Hepatocyte (in vitro differentiated cells): ENCODE data around the gene SSU72. TPM values are rescaled to one million over a fixed set of nuclear protein-coding genes. Genes with fewer than 3 reads are reported as not detected.

Experiments used
- DNase-seq: peaks from one replicate; pipeline ENCODE4 v3.0.0-alpha.2; 2016; ENCODE audit warnings: low spot score
- H2AFZ ChIP-seq: fragments of 200-600 bp; sonication (generic); 2 replicates; pipeline ENCODE4 v1.6.0; 2016; ENCODE audit warnings: antibody characterized with exemption, mild to moderate bottlenecking
- H3K27ac ChIP-seq: fragments of 200-600 bp; sonication (generic); 2 replicates; pipeline ENCODE4 v1.5.1; 2016; ENCODE audit warnings: mild to moderate bottlenecking
- H3K27me3 ChIP-seq: fragments of 200-600 bp; sonication (generic); 2 replicates; pipeline ENCODE4 v1.6.1; 2016
- H3K36me3 ChIP-seq: fragments of 200-600 bp; sonication (generic); replicated peaks from 2 replicates; pipeline ENCODE4 v1.5.1; 2016; ENCODE audit warnings: low read depth; ENCODE audit not compliant: insufficient read depth
- H3K4me1 ChIP-seq: fragments of 200-600 bp; sonication (generic); 2 replicates; pipeline ENCODE4 v1.5.1; 2016; ENCODE audit warnings: mild to moderate bottlenecking, moderate library complexity; ENCODE audit not compliant: insufficient read depth
- H3K4me2 ChIP-seq: fragments of 200-600 bp; sonication (generic); 2 replicates; pipeline ENCODE4 v1.6.0; 2016
- H3K4me3 ChIP-seq: fragments of 200-600 bp; sonication (generic); 2 replicates; pipeline ENCODE4 v1.5.1; 2016; ENCODE audit warnings: mild to moderate bottlenecking
- H3K79me2 ChIP-seq: fragments of 200-600 bp; sonication (generic); 2 replicates; pipeline ENCODE4 v1.6.0; 2017; ENCODE audit warnings: mild to moderate bottlenecking
- H3K9me2 ChIP-seq: fragments of 200-600 bp; sonication (generic); replicated peaks from 2 replicates; pipeline ENCODE4 v1.6.0; 2017; ENCODE audit warnings: mild to moderate bottlenecking; ENCODE audit not compliant: insufficient read depth
- H3K9me3 ChIP-seq: fragments of 200-600 bp; sonication (generic); 2 replicates; pipeline ENCODE4 v1.5.1; 2016; ENCODE audit warnings: low read depth, mild to moderate bottlenecking
- H4K20me1 ChIP-seq: fragments of 200-600 bp; sonication (generic); 2 replicates; pipeline ENCODE4 v1.6.0; 2016; ENCODE audit warnings: mild to moderate bottlenecking; ENCODE audit not compliant: insufficient read depth, poor library complexity, severe bottlenecking
- CTCF ChIP-seq: fragments of 200-600 bp; sonication (generic); IDR thresholded peaks from 2 replicates; pipeline ENCODE4 v1.5.1; 2016; ENCODE audit warnings: antibody characterized with exemption, mild to moderate bottlenecking; ENCODE audit not compliant: poor library complexity
- EZH2 ChIP-seq: fragments of 200-600 bp; sonication (generic); IDR thresholded peaks from 2 replicates; pipeline ENCODE4 v1.6.1; 2016; ENCODE audit warnings: antibody characterized with exemption, mild to moderate bottlenecking, borderline replicate concordance
- EZH2phosphoT487 ChIP-seq: fragments of 200-600 bp; sonication (generic); IDR thresholded peaks from one replicate; pipeline ENCODE4 v1.6.1; 2018; ENCODE audit warnings: antibody characterized with exemption, mild to moderate bottlenecking, low read depth, moderate library complexity; ENCODE audit not compliant: unreplicated experiment, severe bottlenecking
- WGBS: methylation state at CpG from one replicate; pipeline ENCODE4 v1.1.6; 2016; ENCODE audit warnings: low lambda C conversion rate; ENCODE audit errors: missing lambda C conversion rate; 5-methylcytosine and 5-hydroxymethylcytosine counted together
- polyA plus RNA-seq: library from polyadenylated mRNA; unstranded; fragments of >200 nt; fragmentation: Nextera tagmentation; extraction: Ambion mirVana; gene quantifications from 2 replicates; pipeline ENCODE4 v1.2.1, GENCODE V29; 2016
- total RNA-seq: library from RNA; depleted of rRNA; stranded (reverse); fragments of >200 nt; gene quantifications from 2 replicates; pipeline ENCODE4 v1.2.3, GENCODE V29; 2014

Gene SSU72
- total and polyA plus RNA-seq, 2 experiments from 2014 or later, result 75.7 to 203 TPM

DNA sequence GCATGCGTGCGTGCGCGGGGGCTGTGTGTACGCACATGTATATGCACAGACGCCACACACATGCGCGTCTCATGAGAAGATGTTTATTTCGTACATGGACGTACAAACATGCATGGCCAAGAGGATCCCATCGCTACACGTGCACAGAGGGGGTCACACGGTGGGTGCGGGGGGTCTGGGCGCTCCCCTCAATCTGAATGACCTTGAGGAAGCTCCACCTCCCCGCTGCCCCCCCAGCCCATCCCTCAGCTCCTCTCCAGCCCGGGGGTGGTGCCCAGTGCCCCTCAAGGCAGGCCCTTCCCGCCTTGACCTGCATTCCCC, 35.7 kb downstream of the SSU72 start:
- H3K9me2 ChIP-seq, result no peaks in the 10 kb centered on the region
- no peak for DNase-seq

GRCh38 chr1:1538334-1538733, 36.3 kb downstream of the SSU72 start:
- no peaks in the 10 kb centered on the region for H3K27me3 ChIP-seq
- WGBS, result 92% methylated on average over 23 of the region's 23 CpGs
- H2AFZ ChIP-seq, result no peak overlapping the region
- no peaks in the 10 kb centered on the region for H3K9me2 ChIP-seq
- H4K20me1 ChIP-seq, result peaks cover 8% of the 10 kb centered on the region
- no peak overlapping the region for H3K4me2 ChIP-seq
- no peaks in the 10 kb centered on the region for H3K9me3 ChIP-seq
- no peaks in the 10 kb centered on the region for H3K36me3 ChIP-seq
- peaks cover 8% of the 10 kb centered on the region for H3K4me1 ChIP-seq
- no peak overlapping the region for H3K4me3 ChIP-seq
- H3K79me2 ChIP-seq, result no peaks in the 10 kb centered on the region
- DNase-seq, result no peak
- TF ChIP-seq EZH2 (no peak), CTCF (no peak), EZH2phosphoT487 (no peak)
- no peak overlapping the region for H3K27ac ChIP-seq

More for the DNA sequence above, 35.7 kb downstream of the SSU72 start:
- H3K27me3 ChIP-seq, result no peaks in the 10 kb centered on the region
- H3K9me3 ChIP-seq, result no peaks in the 10 kb centered on the region
- TF ChIP-seq EZH2 (no peak), EZH2phosphoT487 (no peak), CTCF (no peak)
- peaks cover 8% of the 10 kb centered on the region for H4K20me1 ChIP-seq
- H3K4me2 ChIP-seq, result peak overlapping the region; percentile 88
- H2AFZ ChIP-seq, result no peak overlapping the region
- no peaks in the 10 kb centered on the region for H3K79me2 ChIP-seq
- 91% methylated on average over 17 of the region's 18 CpGs for WGBS
- H3K27ac ChIP-seq, result no peak overlapping the region
- peaks cover 12% of the 10 kb centered on the region for H3K4me1 ChIP-seq
- no peaks in the 10 kb centered on the region for H3K36me3 ChIP-seq
- H3K4me3 ChIP-seq, result no peak overlapping the region

- no peak overlapping the region for H2AFZ ChIP-seq
- no peaks in the 10 kb centered on the region for H3K9me2 ChIP-seq
- H3K79me2 ChIP-seq, result no peaks in the 10 kb centered on the region
- DNase-seq, result no peak
- H3K4me1 ChIP-seq, result peaks cover 4% of the 10 kb centered on the region
- H3K4me3 ChIP-seq, result no peak overlapping the region
- no peaks in the 10 kb centered on the region for H3K9me3 ChIP-seq
- WGBS, result 97% methylated on average over 32 of the region's 32 CpGs
- H3K27me3 ChIP-seq, result no peaks in the 10 kb centered on the region
- no peak overlapping the region for H3K27ac ChIP-seq
- peaks cover 8% of the 10 kb centered on the region for H4K20me1 ChIP-seq
- H3K36me3 ChIP-seq, result no peaks in the 10 kb centered on the region
- no peak overlapping the region for H3K4me2 ChIP-seq
- TF ChIP-seq EZH2phosphoT487 (no peak), EZH2 (no peak), CTCF (no peak)
Observed at GRCh38 chr1:1537626-1538250, 36.9 kb downstream of the SSU72 start.

GRCh38 chr1:1536938-1537546, 37.6 kb downstream of the SSU72 start:
- no peak overlapping the region for H3K4me2 ChIP-seq
- peaks cover 4% of the 10 kb centered on the region for H3K4me1 ChIP-seq
- H4K20me1 ChIP-seq, result peaks cover 8% of the 10 kb centered on the region
- H3K4me3 ChIP-seq, result no peak overlapping the region
- no peaks in the 10 kb centered on the region for H3K79me2 ChIP-seq
- no peak overlapping the region for H3K27ac ChIP-seq
- no peaks in the 10 kb centered on the region for H3K36me3 ChIP-seq
- no peaks in the 10 kb centered on the region for H3K9me3 ChIP-seq
- no peaks in the 10 kb centered on the region for H3K9me2 ChIP-seq
- TF ChIP-seq EZH2, result no peak
- TF ChIP-seq CTCF, result no peak
- TF ChIP-seq EZH2phosphoT487, result no peak
- no peak overlapping the region for H2AFZ ChIP-seq
- DNase-seq, result no peak
- no peaks in the 10 kb centered on the region for H3K27me3 ChIP-seq
- 91% methylated on average over 11 of the region's 15 CpGs for WGBS
